HG03432 (cell line): ENCODE measurements around the gene MPP1.

Experiments used
- ATAC-seq: cut with Tn5 transposase; IDR thresholded peaks from one replicate; pipeline ENCODE4 v1.9.1; 2021; ENCODE audit warnings: mild to moderate bottlenecking, moderate library complexity; ENCODE audit not compliant: unreplicated experiment

MPP1 gene

DNA sequence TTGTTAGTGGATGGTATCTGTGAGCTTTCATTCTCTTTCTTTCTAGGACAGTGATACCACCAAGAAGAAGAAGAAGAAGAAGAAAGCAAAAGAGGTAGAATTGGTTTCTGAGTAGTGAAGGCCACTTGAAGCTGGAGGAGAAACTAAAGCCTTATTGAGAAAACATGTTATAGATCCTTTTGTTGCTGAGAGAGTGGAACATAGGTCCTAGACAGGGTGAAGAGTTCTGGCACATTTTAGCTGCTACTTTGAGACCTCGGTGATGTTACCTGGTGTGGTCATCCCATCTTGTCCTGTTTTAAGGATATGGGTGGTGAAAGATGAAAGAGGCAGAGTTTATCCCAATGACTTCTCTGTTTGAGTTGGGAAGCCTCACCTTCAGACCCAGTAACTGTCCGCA, 28.5 kb downstream of the MPP1 start:
- ATAC-seq = no peak

GRCh38 chrX:154775419-154776349, 29.6 kb downstream of the MPP1 start:
- no peak for ATAC-seq

GRCh38 chrX:154774622-154775021, 30.7 kb downstream of the MPP1 start:
- ATAC-seq = no peak

DNA sequence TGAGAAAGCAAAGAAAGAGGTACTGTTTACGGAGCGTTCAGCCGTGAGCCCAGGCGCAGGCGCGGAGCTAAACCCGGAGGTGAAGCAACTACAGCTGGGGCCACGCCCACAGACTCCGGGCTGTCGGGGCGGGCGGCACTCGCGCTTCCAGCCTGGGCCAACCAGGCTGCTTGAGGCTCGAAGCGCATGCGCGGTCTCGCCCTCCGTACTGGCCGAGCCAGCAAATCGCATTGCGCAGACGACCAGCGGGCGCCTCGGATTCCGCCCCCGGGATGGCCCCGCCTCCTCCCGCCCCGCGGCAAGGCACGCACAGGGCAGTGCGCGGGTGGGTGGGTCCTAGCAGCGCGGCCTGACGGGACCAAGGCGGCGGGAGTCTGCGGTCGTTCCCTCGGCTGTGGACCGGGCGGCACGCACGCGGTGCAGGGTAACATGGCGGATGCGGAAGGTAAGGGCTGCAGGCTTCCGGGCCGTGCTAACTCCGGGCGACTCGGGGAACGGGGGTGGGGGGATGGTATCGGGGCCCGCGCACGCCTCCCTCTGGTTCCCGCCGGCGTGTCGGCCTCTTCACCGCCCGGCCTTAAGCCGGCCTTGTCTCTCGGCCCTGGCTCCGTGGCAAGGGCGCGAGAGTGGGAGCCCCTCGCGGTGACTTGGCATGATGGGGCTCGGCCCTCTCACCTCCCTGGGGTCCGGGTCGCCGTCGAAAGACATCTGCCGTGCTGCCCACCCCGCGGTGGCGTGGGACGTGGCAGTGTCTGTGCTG, 42.6 kb downstream of the MPP1 start, which contains the start of gene DKC1:
Gene DKC1, plus strand, starts transcription at position 328 of the 760 bp plus-strand sequence. Its CDS starts 102 bp downstream, at position 430.
- peak; percentile 91 for ATAC-seq

GRCh38 chrX:154761977-154762536, 43.2 kb downstream of the MPP1 start:
- ATAC-seq = no peak

- ATAC-seq = no peak
Observed at GRCh38 chrX:154758696-154759095, 46.6 kb downstream of the MPP1 start.

GRCh38 chrX:154751669-154752271, 53.5 kb downstream of the MPP1 start:
- ATAC-seq = no peak

GRCh38 chrX:154751203-154751668, 54.0 kb downstream of the MPP1 start:
- ATAC-seq = peak; percentile 34

- peak; percentile 76 for ATAC-seq
Observed at GRCh38 chrX:154750301-154751202, 54.7 kb downstream of the MPP1 start, which contains the start of gene GAB3. TSS of gene GAB3 (minus strand) at chrX:154751077. CDS start at chrX:154751025, 52 bp downstream.

- no peak for ATAC-seq
Observed at GRCh38 chrX:154749856-154750255, 55.4 kb downstream of the MPP1 start.

DNA sequence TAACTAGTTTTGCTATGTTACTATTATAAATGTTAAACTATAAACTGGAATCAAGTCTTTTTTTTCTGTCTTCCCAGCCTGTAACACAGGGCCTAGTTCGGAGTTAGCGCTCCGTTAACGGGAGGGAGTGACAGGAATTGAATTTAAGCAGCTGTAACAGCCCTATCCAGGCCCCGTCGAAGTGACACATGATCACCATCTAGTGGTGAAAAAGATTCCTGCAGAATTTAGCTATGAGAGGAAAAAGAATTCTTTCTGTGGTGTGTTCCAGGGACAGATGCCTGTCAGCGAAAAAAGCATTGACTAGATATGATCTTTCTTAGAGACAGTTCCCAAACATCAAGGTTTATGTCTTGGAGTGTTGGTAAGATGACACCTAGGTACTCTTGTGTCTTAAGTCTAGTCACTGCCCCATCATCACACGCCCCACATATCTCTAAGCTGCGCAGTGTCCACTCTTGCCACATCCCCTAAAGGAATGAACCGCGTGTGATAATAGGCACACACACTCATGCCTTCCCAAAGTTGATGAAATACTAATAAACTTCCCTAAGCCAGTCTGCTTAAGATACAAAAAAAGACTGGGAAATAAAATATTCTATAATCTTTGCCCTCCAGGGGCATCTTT, 56.5 kb downstream of the MPP1 start:
- ATAC-seq = peak; percentile 41

DNA sequence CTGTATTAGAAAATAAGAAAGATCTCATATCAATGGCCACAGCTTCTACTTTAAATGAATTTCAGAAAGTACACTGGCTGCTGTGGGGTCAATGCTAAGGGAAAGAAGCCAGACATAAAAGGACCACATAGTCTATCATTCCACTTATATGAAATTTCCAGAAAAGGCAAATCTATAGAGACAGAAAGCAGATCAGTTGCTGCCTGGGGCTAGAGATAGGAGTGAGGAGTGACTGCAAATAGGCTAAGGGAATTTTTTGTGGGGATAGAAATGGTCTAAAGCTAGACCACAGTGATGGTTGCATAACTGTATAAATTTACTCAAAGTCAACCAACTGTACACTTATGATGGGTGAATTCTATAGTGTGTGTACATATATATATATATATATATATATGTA, 62.7 kb downstream of the MPP1 start:
- ATAC-seq = no peak

GRCh38 chrX:154739952-154740465, 65.3 kb downstream of the MPP1 start:
- ATAC-seq = no peak

- no peak for ATAC-seq
Observed at GRCh38 chrX:154738011-154738738, 67.1 kb downstream of the MPP1 start.

DNA sequence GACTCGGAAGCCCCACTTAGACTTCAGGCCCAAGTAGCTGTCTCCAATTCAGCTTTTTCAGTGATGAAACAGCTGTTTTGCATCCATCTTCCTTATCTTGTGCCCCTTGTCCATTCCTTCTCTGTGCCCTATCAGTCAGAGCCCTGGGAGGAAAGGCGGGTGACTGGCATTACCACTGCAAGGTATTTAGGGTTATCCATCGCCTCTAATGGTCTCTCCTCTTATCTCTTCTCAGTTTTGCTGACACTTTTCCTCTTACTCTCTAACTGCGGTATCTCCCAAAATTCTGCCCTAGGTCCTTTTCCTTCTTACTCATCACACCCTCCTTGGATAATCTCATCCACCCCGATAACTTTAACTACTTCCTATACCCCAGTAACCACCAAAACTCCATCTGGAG, 68.1 kb downstream of the MPP1 start:
- no peak for ATAC-seq

GRCh38 chrX:154735695-154736393, 69.4 kb downstream of the MPP1 start:
- no peak for ATAC-seq

GRCh38 chrX:154734061-154734781, 71.1 kb downstream of the MPP1 start:
- no peak for ATAC-seq
